ENCODE data around the gene ETV4. TPM values are rescaled to one million over a fixed set of nuclear protein-coding genes. Genes with fewer than 3 reads are reported as not detected.

ETV4 gene
- total and polyA plus RNA-seq, 2 donors (not counting 1 experiment from before 2014, with no cell fraction given), result not detected

- Histone ChIP-seq H3K36me3 (replicated peaks in 1 of 2; ENCODE audit: control extremely low read depth in 1 of 2, control insufficient read depth in 1 of 2, extremely low read depth in 1 of 2, insufficient read depth in 2 of 2, low read length in 1 of 2) (no peaks in the 10 kb centered on the region), H3K27ac (ENCODE audit: low read length in 2 of 2) (no peak overlapping the region), H3K4me1 (ENCODE audit: control insufficient read depth in 2 of 2, insufficient read depth in 2 of 2, low read length in 2 of 2) (peaks cover 22 to 25% of the 10 kb centered on the region in 2 donors), H3K9ac (ENCODE audit: low read length) (no peak overlapping the region), H3K4me3 (ENCODE audit: control extremely low read depth in 1 of 5, extremely low read depth in 1 of 5, insufficient read depth in 1 of 5, low read depth in 2 of 5, low read length in 4 of 5) (no peak overlapping the region), H3K4me2 (replicated peaks; ENCODE audit: low read depth, low read length, poor library complexity, severe bottlenecking) (no peak overlapping the region), H2AFZ (ENCODE audit: insufficient read depth, low read depth, low read length, poor library complexity, severe bottlenecking) (no peak overlapping the region), H4K20me1 (ENCODE audit: control insufficient read depth, insufficient read depth, low read length, poor library complexity, severe bottlenecking) (no peaks in the 10 kb centered on the region), H3K79me2 (ENCODE audit: control insufficient read depth, insufficient read depth, low read length) (no peaks in the 10 kb centered on the region), H3K27me3 (replicated peaks in 1 of 4; ENCODE audit: control extremely low read depth in 1 of 4, control insufficient read depth in 3 of 4, insufficient read depth in 4 of 4, low read length in 3 of 4) (no peaks in the 10 kb centered on the region), H3K9me3 (ENCODE audit: control extremely low read depth in 1 of 3, control insufficient read depth in 2 of 3, insufficient read depth in 1 of 3, low read length in 2 of 3) (no peaks in the 10 kb centered on the region)
- H3K27ac Mint-ChIP-seq, result no peak overlapping the region
- ChIA-PET POLR2A (no interaction called here), CTCF (interaction anchor here (1.5 to 9.1 kb wide), 2 partner anchors 23 to 182 kb away, joined by 10 to 153 read pairs; partner anchors contain the start of gene SOST)
- H3K27me3 Mint-ChIP-seq, result no peaks in the 10 kb centered on the region
- intact Hi-C loops (cut with micrococcal nuclease), result no loop called here
- H3K9me3 Mint-ChIP-seq (ENCODE audit: insufficient read depth), result no peaks in the 10 kb centered on the region
- WGBS (ENCODE audit: insufficient coverage), result 100% methylated on average over 1 of the region's 4 CpGs
- no peak for TF ChIP-seq EZH2 (IDR thresholded peaks at IDR 0.05; ENCODE audit: borderline replicate concordance, insufficient read depth, low read depth, low read length, poor library complexity, severe bottlenecking)
- no peak for TF ChIP-seq CTCF (IDR thresholded peaks at IDR 0.05)
- H3K4me3 Mint-ChIP-seq, result no peak overlapping the region
- ATAC-seq (ENCODE audit: low read depth) (no peak), DNase-seq (no peak)
- H3K4me1 Mint-ChIP-seq, result peaks cover 29% of the 10 kb centered on the region
Measured at GRCh38 chr17:43581130-43581529, 35.0 kb upstream of the ETV4 start.

- Mint-ChIP-seq H3K27me3 (peaks cover 3% of the 10 kb centered on the region), H3K27ac (peak overlapping the region; percentile 89), H3K9me3 (ENCODE audit: insufficient read depth) (no peaks in the 10 kb centered on the region), H3K4me3 (peak overlapping the region; percentile 49), H3K4me1 (peaks cover 29% of the 10 kb centered on the region)
- peaks cover 0 to 10% (median 0%) of the 10 kb centered on the region in 4 experiments for H3K27me3 ChIP-seq (replicated peaks in 1 of 4; ENCODE audit: control extremely low read depth in 1 of 4, control insufficient read depth in 3 of 4, insufficient read depth in 4 of 4, low read length in 3 of 4)
- H3K36me3 ChIP-seq (replicated peaks in 1 of 2; ENCODE audit: control extremely low read depth in 1 of 2, control insufficient read depth in 1 of 2, extremely low read depth in 1 of 2, insufficient read depth in 2 of 2, low read length in 1 of 2), result no peaks in the 10 kb centered on the region
- intact Hi-C loops (cut with micrococcal nuclease), result loop anchor here (10.0 kb wide), 1 partner anchor 185 kb away; the partner anchor contains the start of gene ARL4D
- 86% methylated on average over 1 of the region's 9 CpGs for WGBS (ENCODE audit: insufficient coverage)
- no peak overlapping the region for H3K4me3 ChIP-seq (ENCODE audit: control extremely low read depth in 1 of 5, extremely low read depth in 1 of 5, insufficient read depth in 1 of 5, low read depth in 2 of 5, low read length in 4 of 5)
- DNase-seq, result no peak
- POLR2A ChIA-PET, result interaction anchor here (0.7 kb wide), 1 partner anchor 97 kb away, joined by 5 read pairs; no protein-coding TSS in a partner anchor
- H3K4me1 ChIP-seq (ENCODE audit: control insufficient read depth in 2 of 2, insufficient read depth in 2 of 2, low read length in 2 of 2), result peaks cover 22 to 25% of the 10 kb centered on the region in 2 donors
- TF ChIP-seq CTCF (IDR thresholded peaks at IDR 0.05) (no peak), EZH2 (IDR thresholded peaks at IDR 0.05; ENCODE audit: borderline replicate concordance, insufficient read depth, low read depth, low read length, poor library complexity, severe bottlenecking) (no peak)
- CTCF ChIA-PET, result interaction anchor here (0.8 to 9.1 kb wide), 9 partner anchors 13 to 267 kb away, joined by 3 to 153 read pairs (median 7); partner anchors contain the start of genes CD300LG and SOST
- H3K27ac ChIP-seq (ENCODE audit: low read length in 2 of 2), result peak overlapping the region in 1 of 2 donors; percentile 41
- H2AFZ ChIP-seq (ENCODE audit: insufficient read depth, low read depth, low read length, poor library complexity, severe bottlenecking), result no peak overlapping the region
- H3K9me3 ChIP-seq (ENCODE audit: control extremely low read depth in 1 of 3, control insufficient read depth in 2 of 3, insufficient read depth in 1 of 3, low read length in 2 of 3), result no peaks in the 10 kb centered on the region
- H3K79me2 ChIP-seq (ENCODE audit: control insufficient read depth, insufficient read depth, low read length), result no peaks in the 10 kb centered on the region
- H3K4me2 ChIP-seq (replicated peaks; ENCODE audit: low read depth, low read length, poor library complexity, severe bottlenecking), result peak overlapping the region; percentile 60
- no peak overlapping the region for H3K9ac ChIP-seq (ENCODE audit: low read length)
- no peaks in the 10 kb centered on the region for H4K20me1 ChIP-seq (ENCODE audit: control insufficient read depth, insufficient read depth, low read length, poor library complexity, severe bottlenecking)
- no peak for ATAC-seq (ENCODE audit: low read depth)
Measured at GRCh38 chr17:43579566-43580140, 33.5 kb upstream of the ETV4 start.
